Measurements from ENCODE around the gene KIAA1549.
"Not testable (repeated sequence)": the region's sequence is repeated elsewhere in the genome, so short reads cannot be mapped to it uniquely, and the experiment has no call there.

KIAA1549 gene

DNA sequence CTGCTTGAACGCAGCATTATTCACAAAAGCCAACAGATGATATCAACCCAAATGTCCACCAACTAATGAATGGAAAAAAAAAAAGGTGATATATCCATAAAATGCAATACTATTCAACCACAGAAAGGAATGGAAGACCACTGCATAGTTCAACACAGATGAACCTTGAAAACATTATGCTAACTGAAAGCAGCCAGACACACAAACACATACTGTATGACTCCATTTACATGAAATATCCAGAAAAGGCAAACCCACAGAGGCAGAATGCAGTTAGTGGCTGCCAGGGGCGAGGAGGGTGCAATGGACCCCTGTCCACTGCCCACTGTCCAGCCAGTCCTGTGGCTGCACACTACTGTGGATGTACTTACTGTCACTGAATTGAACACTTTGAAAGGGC, 36.6 kb downstream of the KIAA1549 start:
- no peak for DNase-seq (ENCODE audit: low read depth in 2 of 2)

DNA sequence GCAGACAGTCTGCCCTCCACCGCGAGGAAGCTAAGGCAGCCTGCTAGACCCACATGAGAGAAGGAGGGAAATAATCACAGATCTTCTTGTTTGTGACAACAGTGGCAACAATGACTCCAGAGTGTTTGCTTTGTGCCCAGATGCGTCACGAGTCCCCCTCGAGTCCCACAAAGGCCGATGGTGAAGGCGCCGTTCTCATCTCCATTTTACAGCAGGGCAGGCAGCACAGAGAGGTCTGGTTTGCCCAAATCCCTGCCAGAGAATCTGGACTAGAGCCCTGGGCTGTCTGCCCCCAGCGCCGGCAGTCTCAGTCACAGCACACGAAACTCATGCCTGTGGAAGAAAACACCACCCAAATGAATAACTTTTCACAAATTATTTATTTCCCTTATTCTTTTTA, 38.1 kb downstream of the KIAA1549 start:
- no peak for DNase-seq (ENCODE audit: low read depth in 2 of 2)

DNA sequence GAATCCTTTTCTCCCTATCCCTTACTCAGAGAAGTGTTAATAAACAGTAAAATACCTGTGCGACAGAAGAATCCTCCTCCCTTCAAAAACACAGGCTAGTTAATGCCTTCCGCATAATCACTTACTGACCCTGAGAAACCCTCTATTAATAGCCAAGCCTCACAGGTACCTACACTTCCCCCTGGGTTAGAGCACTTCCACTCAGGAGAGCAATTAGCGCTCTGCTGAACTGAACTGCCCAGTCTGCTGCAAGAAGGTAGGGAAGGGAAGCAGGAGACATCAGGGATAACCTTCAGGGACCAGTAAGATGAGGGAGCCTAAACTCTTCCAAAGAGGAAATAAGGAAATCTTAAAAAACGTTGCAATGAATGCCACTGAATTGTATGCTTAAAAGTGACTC, 39.6 kb downstream of the KIAA1549 start:
- no peak for DNase-seq (ENCODE audit: low read depth in 2 of 2)

- not testable (repeated sequence) for DNase-seq (ENCODE audit: low read depth in 2 of 2)
These were observed 40.6 kb downstream of the KIAA1549 start for GRCh38 chr7:138940602-138941001.

- DNase-seq (ENCODE audit: low read depth in 2 of 2) = no peak
These were observed 43.7 kb downstream of the KIAA1549 start for GRCh38 chr7:138937484-138937883.

GRCh38 chr7:138935465-138936011, 45.7 kb downstream of the KIAA1549 start:
- DNase-seq (ENCODE audit: low read depth in 2 of 2) = peak; percentile 46 to 47

DNA sequence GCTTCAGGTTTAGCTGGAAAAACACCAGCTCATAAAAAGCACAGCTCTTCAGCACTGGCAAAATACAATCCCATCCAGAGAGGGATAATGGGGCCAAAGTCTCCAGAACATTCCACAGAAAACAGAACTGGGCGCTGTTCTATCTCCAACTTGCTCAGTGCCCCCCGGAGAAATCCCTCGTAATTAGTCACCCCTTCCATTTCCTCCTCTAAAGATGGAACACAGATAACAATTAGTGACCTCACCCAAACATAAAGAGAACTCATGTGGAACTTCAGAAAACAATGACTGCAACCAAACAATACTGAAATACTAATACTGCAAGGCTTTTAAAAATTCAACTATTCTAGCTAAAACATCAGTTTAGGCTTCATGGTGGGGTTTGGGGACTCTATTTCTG, 46.3 kb downstream of the KIAA1549 start:
- DNase-seq (ENCODE audit: low read depth in 2 of 2) = no peak

GRCh38 chr7:138934367-138934766, 46.8 kb downstream of the KIAA1549 start:
- no peak for DNase-seq (ENCODE audit: low read depth in 2 of 2)

DNA sequence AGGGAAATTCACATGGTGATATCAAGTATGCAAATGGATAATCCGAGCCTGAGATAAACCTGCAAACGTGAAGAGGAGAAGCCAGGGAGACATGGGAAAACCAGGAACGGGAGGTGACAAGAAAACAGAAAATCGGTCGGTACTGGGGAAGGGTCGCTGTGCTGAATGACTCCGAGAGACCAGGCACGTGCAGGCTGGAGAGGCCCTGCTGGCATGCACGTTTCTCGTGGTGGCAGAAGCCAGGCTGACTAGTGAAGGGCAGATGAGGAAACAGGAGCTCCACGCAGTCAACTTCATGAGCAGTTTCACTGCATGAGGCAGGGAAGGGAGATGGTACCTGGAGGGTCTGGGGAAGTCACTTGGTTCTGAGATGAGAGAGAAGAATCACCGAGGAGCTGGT, 48.3 kb downstream of the KIAA1549 start:
- no peak for DNase-seq (ENCODE audit: low read depth in 2 of 2)

GRCh38 chr7:138932427-138932826, 48.8 kb downstream of the KIAA1549 start:
- no peak for DNase-seq (ENCODE audit: low read depth in 2 of 2)

- no peak for DNase-seq (ENCODE audit: low read depth in 2 of 2)
These were observed 51.2 kb downstream of the KIAA1549 start for GRCh38 chr7:138929969-138930368.

DNA sequence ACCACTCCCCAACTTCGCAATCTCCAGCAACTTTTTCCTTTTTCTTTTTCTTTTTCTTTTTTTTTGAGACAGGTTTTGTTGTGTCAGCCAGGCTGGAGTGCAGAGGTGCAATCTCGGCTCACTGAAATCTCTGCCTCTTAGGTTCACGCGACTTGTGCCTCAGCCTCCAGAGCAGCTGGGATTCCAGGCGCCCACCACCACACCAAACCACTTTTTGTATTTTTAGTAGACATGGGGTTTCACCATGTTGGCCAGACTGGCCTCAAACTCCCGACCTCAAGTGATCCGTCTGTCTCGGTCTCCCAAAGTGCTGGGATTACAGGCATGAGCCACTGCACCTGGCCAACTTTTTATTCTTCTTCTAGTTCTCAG, 55.0 kb downstream of the KIAA1549 start:
- no peak for DNase-seq (ENCODE audit: low read depth in 2 of 2)

DNA sequence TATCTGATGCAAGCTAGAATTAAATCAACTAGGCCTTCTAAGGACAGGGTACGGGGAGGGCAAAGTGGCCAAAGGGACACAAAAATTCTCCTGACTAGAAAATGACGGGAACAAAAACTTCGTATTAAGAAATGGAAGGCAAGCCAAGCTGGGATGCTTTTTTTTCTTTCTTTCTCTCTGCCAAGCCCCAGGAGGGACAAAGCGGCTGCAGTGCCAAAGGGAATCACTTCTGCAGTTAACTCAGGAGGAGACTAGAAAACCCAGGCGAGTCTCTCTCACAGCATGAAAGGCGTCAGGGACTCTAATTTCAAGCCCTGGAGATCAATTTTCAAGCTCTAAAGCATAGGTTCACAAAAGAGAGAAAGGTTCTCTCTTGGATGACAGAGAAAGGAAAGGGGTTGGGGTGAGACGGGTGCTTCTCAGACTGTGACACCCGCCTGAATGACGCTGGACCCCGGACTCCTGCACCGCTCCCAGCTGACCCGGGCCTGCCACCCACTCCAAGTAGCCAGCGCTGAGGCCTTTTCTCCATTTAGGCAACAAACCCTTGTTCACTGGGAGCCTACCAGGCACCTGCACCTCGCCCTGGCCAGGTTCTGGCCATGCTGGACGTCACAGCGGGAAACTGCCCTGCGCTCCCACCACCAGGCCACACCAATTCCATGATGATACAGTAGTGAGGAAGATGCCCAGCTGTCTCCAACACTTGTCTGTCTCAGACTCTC, 56.5 kb downstream of the KIAA1549 start:
- no peak for DNase-seq (ENCODE audit: low read depth in 2 of 2)

DNA sequence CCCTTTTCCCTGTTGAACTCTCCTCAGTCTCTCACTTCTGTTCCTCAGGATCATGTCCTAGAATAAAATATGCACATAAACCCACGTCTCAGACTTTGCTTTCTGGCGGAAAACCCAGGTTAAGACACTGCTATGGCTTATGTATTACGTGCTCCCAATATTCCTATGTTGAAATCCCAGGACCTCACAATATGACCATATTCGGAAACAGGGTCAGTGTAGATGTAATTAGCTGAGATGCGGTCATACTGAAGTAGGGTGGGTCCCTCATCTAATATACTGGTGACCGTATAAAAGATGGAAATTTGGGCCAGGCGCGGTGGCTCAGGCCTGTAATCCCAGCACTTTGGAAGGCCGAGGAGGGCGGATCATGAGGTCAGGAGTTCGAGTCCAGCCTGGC, 59.9 kb downstream of the KIAA1549 start:
- DNase-seq (ENCODE audit: low read depth in 2 of 2) = no peak

DNA sequence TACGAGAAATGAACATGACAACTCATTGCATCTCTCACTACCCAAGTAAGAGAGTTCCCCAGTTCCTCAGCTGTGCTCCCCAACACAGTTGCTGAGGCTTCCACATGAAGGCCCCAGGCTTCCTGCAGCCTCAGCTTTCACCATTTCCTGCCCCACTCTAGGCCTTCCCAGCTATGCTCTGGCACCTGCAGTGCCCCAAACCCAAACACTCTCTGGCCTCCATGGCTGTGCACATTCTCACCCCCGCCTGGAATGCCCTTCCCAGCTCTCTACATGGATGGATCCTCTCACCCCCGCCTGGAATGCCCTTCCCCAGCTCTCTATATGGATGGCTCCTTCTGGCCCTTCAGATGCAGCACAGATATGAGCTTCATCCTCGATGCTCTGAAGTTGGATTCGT, 61.3 kb downstream of the KIAA1549 start:
- no peak for DNase-seq (ENCODE audit: low read depth in 2 of 2)

GRCh38 chr7:138919216-138919615, 62.0 kb downstream of the KIAA1549 start:
- DNase-seq (ENCODE audit: low read depth in 2 of 2) = no peak

- no peak for DNase-seq (ENCODE audit: low read depth in 2 of 2)
These were observed 62.4 kb downstream of the KIAA1549 start for GRCh38 chr7:138918756-138919155.

- DNase-seq (ENCODE audit: low read depth in 2 of 2) = no peak
These were observed 63.0 kb downstream of the KIAA1549 start for GRCh38 chr7:138918176-138918575.

DNA sequence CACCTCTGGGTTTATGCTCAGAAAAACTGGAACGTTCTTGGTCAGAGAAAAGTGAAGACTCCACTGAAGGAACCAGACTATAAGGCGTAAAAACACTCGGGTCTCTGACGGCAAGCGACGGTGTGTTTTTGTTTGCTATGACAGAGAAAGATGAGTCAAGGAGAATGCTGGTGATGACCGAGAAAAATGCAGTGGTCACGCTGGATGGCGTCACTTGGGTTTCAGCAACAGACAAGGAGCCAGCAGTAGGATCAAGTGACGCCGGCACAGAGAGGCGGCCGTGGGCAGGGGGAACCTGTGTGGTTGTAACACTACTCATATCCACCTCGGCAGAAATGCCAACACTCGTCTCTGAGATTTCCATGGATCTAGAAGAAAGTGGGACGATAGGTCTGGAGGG, 63.4 kb downstream of the KIAA1549 start:
- DNase-seq (ENCODE audit: low read depth in 2 of 2) = no peak

GRCh38 chr7:138916731-138917130, 64.5 kb downstream of the KIAA1549 start:
- no peak for DNase-seq (ENCODE audit: low read depth in 2 of 2)

DNA sequence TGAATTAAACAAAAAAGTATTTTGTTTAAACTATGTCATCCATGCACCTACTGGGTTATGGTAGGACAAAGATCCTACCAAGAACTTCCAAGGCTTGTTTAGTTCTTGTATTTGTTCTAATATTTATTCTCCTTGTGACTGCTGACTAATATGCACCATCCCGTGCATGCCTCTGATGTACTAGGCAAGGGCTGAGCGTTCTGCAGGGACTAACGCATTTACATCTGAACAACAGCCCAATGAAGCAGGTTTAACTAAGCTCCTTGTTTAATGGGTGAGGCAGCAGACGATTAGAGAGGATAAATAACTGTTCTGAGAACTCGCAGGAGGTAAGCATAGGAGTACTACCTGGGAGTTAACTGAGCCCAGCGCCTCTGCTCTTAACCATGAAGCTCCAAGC, 64.9 kb downstream of the KIAA1549 start:
- DNase-seq (ENCODE audit: low read depth in 2 of 2) = no peak

DNA sequence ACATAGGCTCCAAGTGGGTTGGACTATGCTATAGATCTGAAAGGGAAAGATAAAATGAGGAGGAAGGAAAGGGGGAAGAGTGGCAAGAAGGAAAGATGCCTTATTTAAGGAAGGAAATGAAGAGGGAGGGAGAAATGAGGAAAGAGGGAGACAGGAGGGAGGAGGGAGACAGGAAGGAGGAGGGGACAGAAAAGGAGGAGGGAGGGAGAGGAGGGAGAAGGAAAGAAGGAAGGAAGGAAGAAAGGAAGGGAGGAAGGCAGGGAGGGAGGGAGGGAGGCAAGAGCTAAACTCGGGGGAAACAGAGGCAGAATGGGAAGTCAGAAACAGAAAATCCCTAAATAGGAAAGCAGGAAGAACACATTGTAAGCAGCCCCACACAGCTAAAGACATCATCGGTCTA, 67.4 kb downstream of the KIAA1549 start:
- no peak for DNase-seq (ENCODE audit: low read depth in 2 of 2)

DNA sequence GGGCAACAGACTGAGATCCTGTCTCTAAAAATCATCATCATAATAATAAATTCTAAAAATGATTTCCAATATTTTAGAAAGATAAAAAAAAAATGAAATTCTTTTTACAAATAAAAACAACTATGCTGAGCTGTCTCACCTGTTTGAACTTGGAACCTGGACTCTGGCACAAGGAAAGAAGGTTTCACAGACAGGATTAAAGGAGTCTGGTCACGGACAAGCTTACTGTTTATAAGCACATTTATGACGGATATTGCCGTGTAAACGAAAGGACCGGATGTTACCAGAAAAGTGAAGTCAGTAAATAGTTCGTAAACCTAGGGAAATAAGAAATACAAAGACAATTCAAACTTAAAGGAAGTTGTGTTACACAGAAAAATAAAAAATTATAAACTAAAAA, 70.2 kb downstream of the KIAA1549 start:
- DNase-seq (ENCODE audit: low read depth in 2 of 2) = no peak

DNA sequence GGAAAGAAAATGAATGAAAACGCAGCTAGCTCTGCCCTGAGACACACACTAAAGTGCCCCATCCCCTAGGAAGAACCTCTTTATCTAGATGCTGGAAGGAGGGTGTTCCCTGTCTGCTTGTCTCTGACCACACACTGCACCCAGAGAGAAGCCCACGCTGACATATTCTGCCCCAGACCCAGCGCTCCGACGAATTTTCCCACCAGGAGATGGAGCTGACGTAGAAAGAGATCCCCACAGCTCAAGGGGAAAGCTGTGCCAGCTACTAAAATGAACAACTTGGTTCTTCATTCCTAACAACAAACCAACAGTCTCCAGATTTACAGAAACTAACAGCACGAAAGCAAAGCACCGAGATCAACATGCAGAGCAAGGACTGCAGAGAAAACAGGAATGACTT, 73.3 kb downstream of the KIAA1549 start:
- no peak for DNase-seq (ENCODE audit: low read depth in 2 of 2)

Data from fibroblast of skin of left quadriceps (primary cell).